ENCODE data around the gene NPAS3. TPM values are rescaled to one million over a fixed set of nuclear protein-coding genes. Genes with fewer than 3 reads are reported as not detected.

Gene NPAS3
- total and polyA plus RNA-seq, 2 of the 8 experiments (the other 6 are each of a cell fraction or from before 2014, with no cell fraction given), result 0.11 to 0.60 TPM

- no peak for TF ChIP-seq CTCF (IDR thresholded peaks at IDR 0.05; ENCODE audit: control extremely low read depth in 1 of 3, insufficient read depth in 1 of 3, low read depth in 1 of 3, low read length in 3 of 3)
Observed at GRCh38 chr14:33636716-33637115, 698.0 kb downstream of the NPAS3 start (continued).

Measured in H1 (cell line).